ENCODE data around the gene RAG1. TPM values are rescaled to one million over a fixed set of nuclear protein-coding genes. Genes with fewer than 3 reads are reported as not detected.

Gene RAG1
- total RNA-seq, 4 donors from 2014 or later: 0.13 to 0.93 (median 0.86) TPM

DNA sequence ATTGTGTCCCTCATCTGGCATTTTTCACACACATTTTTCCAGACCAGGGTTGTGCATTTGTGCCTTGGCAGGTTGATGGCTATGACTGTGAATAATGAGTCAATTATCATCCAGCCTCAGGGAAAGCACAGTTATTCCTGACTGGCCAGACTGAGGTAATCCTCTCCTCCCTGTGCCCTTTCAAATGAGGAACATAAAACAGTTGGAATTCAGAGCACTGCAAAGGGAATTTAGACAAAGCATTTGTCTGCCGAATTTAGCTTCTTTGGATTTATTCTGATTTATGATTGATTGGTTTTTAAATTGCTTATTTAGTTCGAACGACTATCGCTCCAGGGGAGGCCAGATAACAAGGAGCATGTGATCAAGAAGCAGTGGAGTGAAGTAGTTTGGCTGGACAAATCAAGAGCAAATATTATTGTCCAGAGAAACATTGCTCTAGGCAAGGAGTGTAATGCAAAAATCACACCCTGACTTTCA is 61.0 kb downstream of the RAG1 start:
- Histone ChIP-seq H3K4me3 (no peak overlapping the region), H3K4me1 (peaks cover 0 to 12% (median 3%) of the 10 kb centered on the region in 3 donors), H3K36me3 (no peaks in the 10 kb centered on the region), H3K27ac (no peak overlapping the region), H3K9me3 (no peaks in the 10 kb centered on the region), H3K27me3 (no peaks in the 10 kb centered on the region)
- ATAC-seq: no peak
- WGBS, 2 donors (ENCODE audit: low coverage in 1 of 2): 2 to 26% methylated on average over 4 of the region's 4 CpGs
- TF ChIP-seq EP300 (IDR thresholded peaks at IDR 0.05): no peak
- TF ChIP-seq, protein P1, sequence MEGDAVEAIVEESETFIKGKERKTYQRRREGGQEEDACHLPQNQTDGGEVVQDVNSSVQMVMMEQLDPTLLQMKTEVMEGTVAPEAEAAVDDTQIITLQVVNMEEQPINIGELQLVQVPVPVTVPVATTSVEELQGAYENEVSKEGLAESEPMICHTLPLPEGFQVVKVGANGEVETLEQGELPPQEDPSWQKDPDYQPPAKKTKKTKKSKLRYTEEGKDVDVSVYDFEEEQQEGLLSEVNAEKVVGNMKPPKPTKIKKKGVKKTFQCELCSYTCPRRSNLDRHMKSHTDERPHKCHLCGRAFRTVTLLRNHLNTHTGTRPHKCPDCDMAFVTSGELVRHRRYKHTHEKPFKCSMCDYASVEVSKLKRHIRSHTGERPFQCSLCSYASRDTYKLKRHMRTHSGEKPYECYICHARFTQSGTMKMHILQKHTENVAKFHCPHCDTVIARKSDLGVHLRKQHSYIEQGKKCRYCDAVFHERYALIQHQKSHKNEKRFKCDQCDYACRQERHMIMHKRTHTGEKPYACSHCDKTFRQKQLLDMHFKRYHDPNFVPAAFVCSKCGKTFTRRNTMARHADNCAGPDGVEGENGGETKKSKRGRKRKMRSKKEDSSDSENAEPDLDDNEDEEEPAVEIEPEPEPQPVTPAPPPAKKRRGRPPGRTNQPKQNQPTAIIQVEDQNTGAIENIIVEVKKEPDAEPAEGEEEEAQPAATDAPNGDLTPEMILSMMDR (IDR thresholded peaks at IDR 0.05): no peak
- TF ChIP-seq POLR2AphosphoS5 (IDR thresholded peaks at IDR 0.05): no peak
- TF ChIP-seq POLR2A (IDR thresholded peaks at IDR 0.05): no peak

Other genes starting within 250 kb of the RAG1 start
- 10 to 100 TPM; 13.5 to 17.0 (median 16.1) TPM for gene TRAF6, start 57.7 kb upstream of the RAG1 start, total RNA-seq
- 10 to 100 TPM; 24.8 to 44.5 (median 33.2) TPM for gene IFTAP, start 26.5 kb downstream of the RAG1 start, total RNA-seq
- not detected for gene RAG2, start 30.2 kb downstream of the RAG1 start, total RNA-seq

Measured in gastroesophageal sphincter (tissue), 4 donors.